ENCODE data around the gene SRA1.

GRCh38 chr5:140548791-140549190, 8.5 kb downstream of the SRA1 start:
- TF ChIP-seq GATA2 (IDR thresholded peaks at IDR 0.05; ENCODE audit: low read depth, low read length) (no peak), GATA3 (IDR thresholded peaks at IDR 0.05; ENCODE audit: low read depth, low read length) (no peak)
